GM19099 (cell line): ENCODE results near the gene NBL1.

Source experiments
- POLR2A ChIP-seq: IDR thresholded peaks from 3 replicates; pipeline ENCODE4 v1.6.1; 2011; ENCODE audit warnings: low read depth; ENCODE audit not compliant: insufficient read length; ENCODE audit errors: extremely low read depth

The NBL1 gene

GRCh38 chr1:19616489-19616888, 27.6 kb upstream of the NBL1 start:
- no peak for TF ChIP-seq POLR2A

GRCh38 chr1:19617376-19617775, 26.7 kb upstream of the NBL1 start:
- no peak for TF ChIP-seq POLR2A

- no peak for TF ChIP-seq POLR2A
Measured at GRCh38 chr1:19618428-19618827, 25.7 kb upstream of the NBL1 start.

- no peak for TF ChIP-seq POLR2A
Measured at GRCh38 chr1:19619697-19620384, 24.3 kb upstream of the NBL1 start.

- no peak for TF ChIP-seq POLR2A
Measured at GRCh38 chr1:19620786-19621185, 23.3 kb upstream of the NBL1 start.

GRCh38 chr1:19621274-19621950, 22.7 kb upstream of the NBL1 start:
- no peak for TF ChIP-seq POLR2A

- TF ChIP-seq POLR2A, result no peak
Measured at GRCh38 chr1:19622204-19622603, 21.9 kb upstream of the NBL1 start.

- TF ChIP-seq POLR2A, result no peak
Measured at GRCh38 chr1:19623523-19623922, 20.6 kb upstream of the NBL1 start.

GRCh38 chr1:19625291-19625937, 18.7 kb upstream of the NBL1 start:
- no peak for TF ChIP-seq POLR2A

- no peak for TF ChIP-seq POLR2A
Measured at GRCh38 chr1:19628879-19629278, 15.2 kb upstream of the NBL1 start.

- TF ChIP-seq POLR2A, result no peak
Measured at GRCh38 chr1:19629357-19629756, 14.8 kb upstream of the NBL1 start.

GRCh38 chr1:19630720-19631395, 13.3 kb upstream of the NBL1 start:
- TF ChIP-seq POLR2A, result no peak

GRCh38 chr1:19632211-19632610, 11.9 kb upstream of the NBL1 start:
- no peak for TF ChIP-seq POLR2A

GRCh38 chr1:19633106-19633505, 11.0 kb upstream of the NBL1 start:
- no peak for TF ChIP-seq POLR2A

- TF ChIP-seq POLR2A, result no peak
Measured at GRCh38 chr1:19635646-19636045, 8.5 kb upstream of the NBL1 start.
